PFSK-1 (cell line): ENCODE results near the gene HP1BP3.

Experiments used
- POLR2AphosphoS5 ChIP-seq: IDR thresholded peaks from 2 replicates; pipeline ENCODE4 v1.6.1; 2012; ENCODE audit warnings: low read depth, mild to moderate bottlenecking, control low read depth, low read length, moderate library complexity
- REST ChIP-seq, 2 experiments: IDR thresholded peaks; 2 replicates each; pipeline versions ENCODE4 v1.6.1 to v1.8.0; 2011 to 2012; ENCODE audit warnings: low read depth in 2 of 2, low read length in 2 of 2, control low read depth in 1 of 2, inconsistent platforms in 1 of 2, mild to moderate bottlenecking in 1 of 2, moderate library complexity in 1 of 2; ENCODE audit not compliant: insufficient read depth in 1 of 2
- TAF1 ChIP-seq: IDR thresholded peaks from 2 replicates; pipeline ENCODE4 v1.6.1; 2012; ENCODE audit warnings: low read length, control low read depth, borderline replicate concordance; ENCODE audit not compliant: insufficient read depth

GRCh38 chr1:20785907-20786252 lies 1.2 kb downstream of the HP1BP3 start:
- TF ChIP-seq REST (IDR thresholded peaks at IDR 0.05; ENCODE audit: insufficient read depth in 1 of 2, low read depth in 2 of 2, low read length in 2 of 2) = no peak
- no peak for TF ChIP-seq POLR2AphosphoS5
- TF ChIP-seq TAF1 = no peak
